GM19372 (cell line): ENCODE data around the gene PLXNB3.

Experiments used
- ATAC-seq: cut with Tn5 transposase; IDR thresholded peaks from one replicate; pipeline ENCODE4 v1.9.1; 2021; ENCODE audit warnings: mild to moderate bottlenecking, low read depth, moderate library complexity; ENCODE audit not compliant: unreplicated experiment

PLXNB3 gene

DNA sequence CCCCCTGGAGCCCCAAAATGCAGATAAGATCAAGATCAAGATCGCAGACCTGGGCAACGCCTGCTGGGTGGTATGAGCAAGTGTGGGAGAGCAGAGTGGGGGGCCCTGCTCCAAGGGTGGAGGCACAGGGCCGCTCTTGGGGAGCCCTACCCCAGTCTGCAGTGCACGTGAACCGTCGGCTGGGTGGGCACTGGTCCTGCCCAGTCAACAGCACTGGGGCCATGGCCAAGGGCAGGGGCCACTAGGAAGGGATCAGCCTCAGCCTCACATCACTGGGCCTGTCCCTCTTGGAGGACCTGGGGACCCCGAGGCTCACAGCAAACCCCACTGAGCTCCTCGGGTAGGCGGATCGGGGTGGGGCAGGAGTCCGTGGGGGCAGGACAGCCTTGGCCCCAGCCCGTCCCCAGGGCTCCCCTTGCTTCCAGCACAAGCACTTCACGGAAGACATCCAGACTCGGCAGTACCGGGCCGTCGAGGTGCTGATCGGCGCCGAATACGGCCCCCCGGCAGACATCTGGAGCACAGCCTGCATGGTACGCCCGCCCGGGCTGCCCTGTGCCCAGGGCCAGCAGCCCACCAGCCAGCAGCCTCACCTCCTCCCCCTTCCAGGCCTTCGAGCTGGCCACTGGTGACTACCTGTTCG is 20.4 kb downstream of the PLXNB3 start:
- no peak for ATAC-seq

GRCh38 chrX:153786669-153787068 is 22.6 kb downstream of the PLXNB3 start:
- no peak for ATAC-seq

DNA sequence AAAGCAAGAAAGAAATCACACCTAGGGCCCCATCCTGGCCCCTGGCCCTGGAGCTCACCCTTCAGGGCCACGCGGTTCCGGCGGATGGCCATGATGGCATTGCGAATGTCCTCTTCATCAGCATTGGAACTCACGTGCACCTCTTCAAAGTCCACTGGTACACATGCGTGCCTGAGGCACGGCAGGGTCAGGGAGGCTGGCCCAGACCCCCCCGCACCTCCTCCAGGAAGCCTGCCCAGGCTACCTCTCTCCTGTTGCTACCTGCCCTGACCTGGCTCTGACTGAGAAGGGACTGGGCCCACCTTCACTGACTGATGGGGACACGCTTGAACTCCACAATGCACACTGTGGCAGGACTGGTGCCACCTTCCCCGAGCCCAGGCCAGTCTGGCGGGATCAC is 25.6 kb downstream of the PLXNB3 start:
- ATAC-seq = no peak

DNA sequence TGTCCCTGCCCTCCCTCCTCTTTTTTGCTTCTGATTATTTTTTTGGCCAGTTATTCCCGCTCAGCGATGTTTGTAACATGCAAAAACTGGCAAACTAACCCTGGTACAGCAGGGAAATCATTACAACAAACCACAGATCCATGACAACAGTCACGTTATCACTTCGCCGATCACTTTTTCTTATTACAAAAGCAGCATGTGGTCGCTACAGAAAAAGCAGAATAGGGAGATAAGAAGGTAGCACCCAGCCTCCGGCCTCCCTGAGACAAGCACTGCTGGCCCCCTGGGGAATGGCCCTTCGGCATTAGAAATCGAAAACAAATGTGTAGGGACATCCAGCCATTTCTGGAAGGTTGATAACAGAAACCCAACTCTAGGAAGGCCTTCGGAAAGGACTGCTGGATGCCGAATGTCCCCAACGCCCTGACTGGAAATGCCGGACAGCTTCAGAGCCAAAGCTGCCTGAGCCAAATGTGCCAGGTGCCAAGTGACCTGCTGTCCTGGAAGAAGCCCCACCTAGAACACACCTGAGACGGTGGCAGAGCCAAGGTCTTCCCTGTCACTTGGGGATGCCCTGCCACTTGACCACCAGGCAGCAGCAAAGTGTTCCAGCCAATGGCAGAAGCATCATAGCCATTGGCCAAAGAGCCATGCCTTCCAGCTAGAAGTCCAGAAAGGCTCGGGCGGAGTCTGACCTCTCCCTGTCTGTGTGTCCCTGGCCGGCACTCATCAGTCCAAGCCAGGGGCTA is 27.2 kb downstream of the PLXNB3 start:
- ATAC-seq = no peak

DNA sequence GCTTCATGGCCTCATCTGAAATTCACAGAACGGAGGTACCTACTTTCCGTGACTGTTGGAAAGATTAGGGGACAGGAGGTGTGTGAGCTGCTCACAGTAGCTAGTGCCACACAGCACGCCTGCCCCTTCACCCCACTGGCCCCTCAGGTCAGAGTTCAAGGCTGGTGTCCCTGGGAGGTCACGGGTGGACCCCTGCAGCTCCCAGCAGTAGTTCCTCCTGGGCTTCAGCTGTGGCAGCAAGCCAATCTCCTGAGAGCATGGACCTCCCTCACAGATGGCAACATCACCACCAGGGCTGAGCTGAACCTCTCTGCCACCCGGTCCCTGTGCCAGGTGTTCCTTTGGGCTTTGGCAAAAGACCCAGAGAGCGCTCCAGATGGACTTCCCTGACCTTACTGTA is 28.3 kb downstream of the PLXNB3 start:
- ATAC-seq = no peak

DNA sequence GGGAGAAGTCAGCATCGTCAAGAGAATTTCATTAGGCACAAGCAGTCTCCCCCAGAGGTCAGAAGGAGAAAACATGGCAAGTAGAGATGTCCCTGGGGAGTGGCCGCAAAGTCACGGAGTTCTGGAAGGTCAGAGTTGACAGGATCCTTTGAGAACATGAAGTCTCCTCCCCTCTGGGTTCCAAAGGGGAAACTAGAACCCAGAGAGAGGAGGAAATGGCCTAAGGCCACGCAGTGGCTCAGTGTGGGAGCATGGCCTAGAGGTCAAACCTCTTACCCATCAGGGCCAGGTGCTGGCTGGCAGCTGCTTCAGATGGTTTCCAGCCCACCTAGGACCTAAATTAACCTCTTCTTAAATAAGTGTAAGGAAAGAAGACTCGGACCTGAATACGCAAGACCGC is 29.2 kb downstream of the PLXNB3 start:
- ATAC-seq = no peak

DNA sequence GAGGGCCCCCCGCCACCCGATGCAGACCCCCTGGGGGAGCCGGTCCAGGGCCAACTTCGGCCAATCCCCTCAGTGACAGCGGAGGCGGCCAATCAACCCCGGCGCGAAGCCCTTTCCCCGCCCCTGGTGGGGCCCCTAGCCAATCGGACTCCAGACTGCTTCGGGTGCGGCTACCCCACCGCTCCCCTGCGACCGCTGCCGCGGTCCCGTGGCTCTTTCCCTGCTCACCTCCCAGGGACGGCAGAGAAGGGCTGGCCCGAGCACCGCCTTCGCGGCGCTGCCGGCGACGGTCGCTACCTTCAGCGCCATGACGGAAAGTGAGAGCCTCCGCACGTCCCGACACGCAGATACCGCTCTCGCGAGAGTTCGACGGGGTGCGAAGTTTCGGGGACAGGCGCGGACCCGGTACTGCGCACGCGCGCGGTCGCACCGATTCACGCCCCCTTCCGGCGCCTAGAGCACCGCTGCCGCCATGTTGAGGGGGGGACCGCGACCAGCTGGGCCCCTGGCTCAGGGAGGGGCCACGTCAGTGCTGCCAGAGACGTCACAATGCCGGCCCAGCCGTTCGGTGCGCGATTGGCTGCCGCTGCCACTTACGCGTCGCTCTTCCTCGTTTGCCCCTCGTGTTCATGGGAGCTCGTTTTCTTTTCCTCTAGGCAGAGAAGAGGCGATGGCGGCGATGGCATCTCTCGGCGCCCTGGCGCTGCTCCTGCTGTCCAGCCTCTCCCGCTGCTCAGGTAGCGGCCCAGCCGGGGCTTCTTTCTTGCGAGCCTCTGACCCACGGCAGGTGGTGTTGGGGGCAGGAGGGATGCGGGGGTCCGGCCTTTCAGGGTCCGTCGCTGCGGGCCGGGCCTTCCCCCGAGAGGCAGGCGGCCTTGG is 30.2 kb downstream of the PLXNB3 start, which contains the start of the genes IDH3G and SSR4:
TSS of gene IDH3G (minus strand) at position 358 of the 879 bp plus-strand sequence. CDS start at position 309, 49 bp downstream.
TSS of gene SSR4 (plus strand) at position 651 of the 879 bp plus-strand sequence. CDS start at position 671, 20 bp downstream.
- peak; percentile 91 for ATAC-seq

- no peak for ATAC-seq
Observed at GRCh38 chrX:153794897-153795816, 31.1 kb downstream of the PLXNB3 start.

- ATAC-seq = no peak
Observed at GRCh38 chrX:153797415-153798015, 33.5 kb downstream of the PLXNB3 start.

- ATAC-seq = no peak
Observed at GRCh38 chrX:153799326-153799725, 35.3 kb downstream of the PLXNB3 start.

DNA sequence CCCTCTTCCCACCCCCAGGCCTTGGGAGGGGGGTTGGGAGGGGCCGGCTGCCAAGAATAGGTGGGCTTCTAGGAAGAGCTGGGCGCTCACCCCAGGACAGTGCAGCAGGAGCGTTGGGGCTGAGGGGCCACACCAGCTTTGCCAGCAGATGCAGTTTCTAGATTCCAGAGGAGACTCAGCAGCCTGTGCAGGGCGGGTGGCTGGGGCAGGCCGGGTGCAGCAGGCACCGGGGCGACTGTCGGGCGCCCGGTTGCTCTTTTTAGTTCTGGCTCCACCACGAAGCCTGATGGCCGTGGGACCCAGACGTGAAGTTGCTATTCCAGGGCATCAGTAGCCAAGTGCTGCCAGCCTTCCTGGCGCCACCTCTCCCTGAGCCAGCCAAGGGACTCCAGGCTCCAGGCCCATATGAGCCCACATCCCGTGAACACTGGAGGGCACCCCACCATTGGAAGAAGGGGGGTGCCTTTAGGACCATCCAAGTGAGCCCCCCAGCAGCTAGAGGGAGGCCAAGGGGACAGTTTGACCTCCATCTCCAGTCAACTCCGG is 36.2 kb downstream of the PLXNB3 start:
- no peak for ATAC-seq

- ATAC-seq = no peak
Observed at GRCh38 chrX:153800746-153801145, 36.7 kb downstream of the PLXNB3 start.

DNA sequence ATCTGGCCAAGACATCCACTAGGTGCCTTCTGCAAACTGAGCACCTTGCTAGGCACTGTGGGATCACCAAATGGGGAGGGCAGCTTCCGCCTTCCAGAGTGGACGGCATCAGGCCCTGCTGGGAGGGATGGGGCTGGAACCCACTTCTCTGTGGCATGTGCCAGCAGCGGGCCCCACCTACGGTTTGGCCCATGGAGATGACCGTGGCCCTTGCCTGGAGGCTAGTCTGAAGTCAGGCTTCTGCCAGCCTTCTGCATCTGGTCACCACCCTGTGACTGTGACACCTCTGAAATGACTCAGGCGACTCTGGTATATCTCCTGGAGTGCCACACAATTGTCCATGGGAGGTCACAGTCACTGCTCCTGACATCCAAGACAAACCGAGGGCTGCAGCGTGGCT is 37.6 kb downstream of the PLXNB3 start:
- no peak for ATAC-seq

DNA sequence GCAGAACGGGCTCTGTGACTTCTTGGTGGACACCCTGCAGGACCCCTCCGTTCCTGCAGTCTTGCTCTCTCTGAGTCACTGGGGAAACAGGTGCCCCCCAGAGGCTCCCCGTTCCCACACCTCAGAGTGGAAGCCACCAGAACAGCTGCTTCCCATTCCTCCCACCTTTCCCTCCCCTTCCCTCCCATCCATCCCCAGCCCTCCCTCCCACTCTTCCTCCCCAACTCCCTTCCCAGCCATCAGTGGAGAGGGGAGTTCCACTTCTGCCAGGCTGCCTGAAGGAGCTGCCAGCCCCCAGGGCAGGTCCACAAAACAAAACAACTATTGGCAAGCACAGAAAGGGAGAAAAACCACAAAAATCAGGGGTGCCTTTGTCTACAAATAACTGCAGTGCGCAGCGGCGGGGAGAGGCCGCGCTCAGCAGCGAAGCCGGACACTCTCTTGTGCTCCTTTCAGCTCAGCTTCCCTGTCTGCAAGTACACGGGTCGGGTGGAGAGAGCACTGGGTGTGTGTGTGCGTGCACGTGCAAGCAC is 38.5 kb downstream of the PLXNB3 start:
- no peak for ATAC-seq

- no peak for ATAC-seq
Observed at GRCh38 chrX:153803211-153804099, 39.4 kb downstream of the PLXNB3 start.

DNA sequence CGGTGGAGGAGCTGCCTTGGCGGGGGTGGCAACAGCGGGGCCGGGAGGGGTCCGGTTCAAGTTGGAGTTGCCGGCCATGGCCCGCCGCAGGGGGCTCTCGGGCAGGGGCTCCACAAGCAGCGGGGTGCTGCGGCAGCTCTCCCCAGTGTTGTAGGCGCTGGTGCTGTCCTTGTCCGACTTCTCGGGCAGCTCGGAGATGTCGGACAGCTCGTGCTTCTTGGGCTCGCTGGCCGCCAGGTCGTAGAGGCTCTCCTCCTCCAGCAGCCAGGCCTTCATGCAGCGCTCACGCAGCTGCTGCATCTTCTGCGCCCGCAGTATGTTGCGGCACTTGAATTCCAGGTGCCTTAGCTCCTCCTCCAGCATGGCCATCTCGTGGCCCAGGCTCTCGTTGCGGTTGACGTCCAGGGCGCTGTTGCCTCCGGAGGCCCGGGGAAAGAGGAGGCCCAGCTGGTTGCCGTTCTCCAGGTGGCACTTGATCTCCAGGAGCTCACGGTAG is 40.1 kb downstream of the PLXNB3 start:
- no peak for ATAC-seq

DNA sequence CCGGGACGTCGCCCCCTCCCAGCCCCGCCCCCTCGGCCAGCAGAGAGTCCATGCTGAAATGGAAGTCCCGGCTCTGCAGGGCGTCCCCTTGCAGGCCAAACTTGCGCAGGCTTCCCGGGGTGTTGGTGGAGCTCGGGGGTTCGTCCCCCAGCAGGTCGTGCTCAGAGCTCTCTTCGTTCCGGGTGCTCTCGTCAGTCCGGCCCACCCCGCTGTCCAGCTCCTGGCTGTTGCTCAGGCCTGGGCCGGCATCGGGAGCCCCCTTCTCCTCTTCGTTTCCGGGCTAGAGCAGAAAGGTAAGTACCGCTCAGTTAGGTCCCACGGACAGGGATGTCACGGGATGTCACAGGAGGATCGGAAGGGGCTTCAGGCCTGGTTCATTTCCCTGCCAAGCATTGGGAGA is 40.6 kb downstream of the PLXNB3 start:
- no peak for ATAC-seq

GRCh38 chrX:153805436-153805835 is 41.4 kb downstream of the PLXNB3 start:
- ATAC-seq = no peak
